GM06990 (cell line): ENCODE measurements around the gene KRT24.

Source experiments
- DNase-seq: peaks from one replicate; pipeline ENCODE4 v3.0.0-alpha.2; 2011; ENCODE audit not compliant: insufficient read length; ENCODE audit errors: extremely low read depth
- H3K27me3 ChIP-seq: replicated peaks from 2 replicates; pipeline ENCODE4 v1.6.0; 2011; ENCODE audit warnings: low read length; ENCODE audit not compliant: control insufficient read depth, insufficient read depth
- H3K36me3 ChIP-seq: 2 replicates; pipeline ENCODE4 v1.5.1; 2011; ENCODE audit warnings: low read length; ENCODE audit not compliant: control insufficient read depth, insufficient read depth
- H3K4me3 ChIP-seq: replicated peaks from 2 replicates; pipeline ENCODE4 v1.5.1; 2011; ENCODE audit warnings: low read depth, mild to moderate bottlenecking, control low read depth, low read length
- TF ChIP-seq, protein P1 (sequence below): IDR thresholded peaks from 2 replicates; pipeline ENCODE4 v1.5.1; 2011; ENCODE audit warnings: low read length, control low read depth, mild to moderate bottlenecking, inconsistent platforms; ENCODE audit not compliant: insufficient read depth, poor library complexity, severe bottlenecking

KRT24 gene

DNA sequence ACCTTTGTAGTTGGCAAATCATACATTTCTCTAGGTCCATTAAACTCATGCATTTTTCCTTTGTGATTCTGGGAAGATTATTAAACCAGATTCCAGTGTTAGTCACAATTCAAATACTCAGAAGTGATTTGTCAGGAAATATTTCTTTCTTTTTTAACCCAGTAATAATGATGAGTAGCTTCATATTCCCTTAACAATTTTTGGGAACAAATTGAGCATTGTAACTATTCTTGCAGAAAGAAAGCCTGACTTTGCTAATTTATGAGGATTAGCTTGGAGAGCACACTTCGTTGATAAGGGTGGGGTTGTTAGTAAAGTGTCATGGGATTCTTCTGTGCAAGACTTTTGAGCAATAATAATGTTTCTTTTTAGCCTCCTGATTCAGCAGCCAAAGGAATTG, 18.7 kb upstream of the KRT24 start:
- no peak overlapping the region for H3K4me3 ChIP-seq
- DNase-seq, result no peak
- TF ChIP-seq, protein P1, sequence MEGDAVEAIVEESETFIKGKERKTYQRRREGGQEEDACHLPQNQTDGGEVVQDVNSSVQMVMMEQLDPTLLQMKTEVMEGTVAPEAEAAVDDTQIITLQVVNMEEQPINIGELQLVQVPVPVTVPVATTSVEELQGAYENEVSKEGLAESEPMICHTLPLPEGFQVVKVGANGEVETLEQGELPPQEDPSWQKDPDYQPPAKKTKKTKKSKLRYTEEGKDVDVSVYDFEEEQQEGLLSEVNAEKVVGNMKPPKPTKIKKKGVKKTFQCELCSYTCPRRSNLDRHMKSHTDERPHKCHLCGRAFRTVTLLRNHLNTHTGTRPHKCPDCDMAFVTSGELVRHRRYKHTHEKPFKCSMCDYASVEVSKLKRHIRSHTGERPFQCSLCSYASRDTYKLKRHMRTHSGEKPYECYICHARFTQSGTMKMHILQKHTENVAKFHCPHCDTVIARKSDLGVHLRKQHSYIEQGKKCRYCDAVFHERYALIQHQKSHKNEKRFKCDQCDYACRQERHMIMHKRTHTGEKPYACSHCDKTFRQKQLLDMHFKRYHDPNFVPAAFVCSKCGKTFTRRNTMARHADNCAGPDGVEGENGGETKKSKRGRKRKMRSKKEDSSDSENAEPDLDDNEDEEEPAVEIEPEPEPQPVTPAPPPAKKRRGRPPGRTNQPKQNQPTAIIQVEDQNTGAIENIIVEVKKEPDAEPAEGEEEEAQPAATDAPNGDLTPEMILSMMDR, result no peak
- no peaks in the 10 kb centered on the region for H3K36me3 ChIP-seq
- H3K27me3 ChIP-seq, result peaks cover 1% of the 10 kb centered on the region; the same call in 1 of the 2 replicates

DNA sequence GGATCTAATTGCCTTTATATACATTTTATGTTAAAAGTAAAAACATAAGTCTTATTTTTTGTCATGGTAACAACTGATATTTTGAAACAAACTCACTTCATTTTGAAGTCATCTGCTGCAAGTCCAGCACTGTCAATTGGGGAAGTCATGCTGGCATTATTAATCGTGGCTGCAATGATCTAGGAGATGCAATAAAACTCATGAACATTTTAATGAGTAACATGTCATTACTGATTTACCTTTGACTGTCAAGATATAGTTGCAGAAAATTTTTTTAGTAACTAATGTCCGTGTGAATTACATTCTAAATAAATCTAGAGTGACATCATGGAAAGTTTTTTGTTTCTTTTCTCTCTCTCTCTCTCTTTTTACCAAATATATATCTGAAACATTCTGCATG, 17.3 kb upstream of the KRT24 start:
- peaks cover 1% of the 10 kb centered on the region; the same call in 1 of the 2 replicates for H3K27me3 ChIP-seq
- DNase-seq, result no peak
- no peak overlapping the region for H3K4me3 ChIP-seq
- H3K36me3 ChIP-seq, result no peaks in the 10 kb centered on the region
- TF ChIP-seq, protein P1, result no peak

DNA sequence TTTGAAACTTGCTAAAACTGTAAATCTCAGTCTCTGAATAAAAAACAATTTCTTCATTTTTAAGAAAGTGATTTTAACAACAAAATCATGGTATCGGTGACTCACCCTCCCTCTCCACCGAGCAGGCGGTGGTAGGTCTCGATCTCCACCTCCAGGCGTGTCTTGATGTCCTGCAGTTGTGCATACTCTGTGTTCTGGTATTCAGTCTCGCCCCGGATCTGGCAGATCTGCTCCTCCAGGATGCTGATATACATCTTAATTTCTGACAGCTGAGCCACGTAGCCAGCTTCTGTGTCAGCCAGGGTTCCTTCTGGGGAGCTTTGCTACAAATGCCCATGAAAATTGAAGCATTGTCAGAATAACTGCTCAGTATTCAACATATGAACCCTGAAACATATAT, 15.4 kb upstream of the KRT24 start:
- TF ChIP-seq, protein P1, result no peak
- H3K36me3 ChIP-seq, result no peaks in the 10 kb centered on the region
- H3K27me3 ChIP-seq, result peaks cover 1% of the 10 kb centered on the region
- DNase-seq, result no peak
- H3K4me3 ChIP-seq, result no peak overlapping the region

DNA sequence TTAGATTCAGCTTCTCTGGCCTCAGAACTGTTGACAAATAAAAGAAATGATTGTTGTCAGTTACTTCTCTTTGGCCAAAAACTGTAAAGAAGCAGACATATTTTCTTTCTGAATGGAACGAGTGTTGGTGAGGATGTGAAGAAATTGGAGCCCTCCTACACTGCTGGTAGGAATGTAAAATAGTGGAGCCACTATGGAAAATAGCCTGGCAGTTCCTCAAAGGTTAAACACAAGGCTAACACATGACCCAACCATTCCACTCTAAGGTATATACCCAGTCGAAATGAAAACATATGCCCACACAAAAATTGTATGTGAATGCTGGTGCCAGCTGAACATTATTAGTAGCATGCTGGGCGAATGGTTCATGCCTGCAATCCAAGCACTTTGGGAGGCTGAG, 14.2 kb upstream of the KRT24 start:
- H3K27me3 ChIP-seq, result peaks cover 1% of the 10 kb centered on the region
- no peaks in the 10 kb centered on the region for H3K36me3 ChIP-seq
- TF ChIP-seq, protein P1, result no peak
- no peak for DNase-seq
- H3K4me3 ChIP-seq, result no peak overlapping the region

DNA sequence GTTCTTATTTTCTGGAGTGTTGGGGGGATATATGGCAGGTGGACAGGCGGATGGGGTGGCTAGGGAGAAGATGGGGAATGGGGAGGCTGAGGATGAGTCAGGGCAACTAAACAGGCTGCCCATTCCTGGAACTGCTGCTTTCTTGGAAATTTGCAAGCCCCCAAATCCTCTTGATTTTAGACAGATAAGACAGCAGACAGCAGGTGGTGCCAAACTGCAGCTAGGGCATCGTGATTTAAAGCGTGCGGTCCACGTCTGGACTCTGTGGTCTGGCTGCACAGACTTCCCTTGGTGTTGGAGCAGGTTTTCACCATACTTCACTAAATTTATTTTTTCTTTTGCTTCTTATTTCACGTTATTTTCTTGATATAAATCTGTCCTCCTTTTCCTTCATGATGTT, 10.9 kb upstream of the KRT24 start:
- no peak for DNase-seq
- TF ChIP-seq, protein P1, result peak; percentile 12
- H3K27me3 ChIP-seq, result no peaks in the 10 kb centered on the region; the same call in 1 of the 2 replicates
- H3K4me3 ChIP-seq, result no peak overlapping the region
- no peaks in the 10 kb centered on the region for H3K36me3 ChIP-seq

DNA sequence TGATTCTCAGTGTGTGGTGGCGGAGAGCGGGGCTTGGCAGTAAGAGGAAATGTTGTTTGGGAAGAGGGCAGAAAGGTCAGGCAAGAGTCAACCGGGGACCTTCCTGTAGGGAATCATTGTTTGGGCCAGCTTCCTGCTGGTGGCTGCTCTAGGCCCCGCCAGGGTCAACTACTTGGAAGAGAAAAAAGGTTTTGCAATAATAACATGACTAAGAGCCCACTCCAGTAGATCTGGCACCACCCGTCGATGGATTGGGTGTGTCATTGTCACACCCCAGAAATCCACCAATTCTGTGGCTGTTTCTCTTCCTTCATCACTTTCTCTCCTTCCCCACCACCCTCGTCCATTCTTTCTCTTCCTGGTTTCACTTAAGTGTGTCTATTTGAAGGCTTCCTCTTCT, 4.2 kb upstream of the KRT24 start:
- no peaks in the 10 kb centered on the region for H3K36me3 ChIP-seq

More for the DNA sequence above, 4.2 kb upstream of the KRT24 start:
- Histone ChIP-seq H3K27me3 (no peaks in the 10 kb centered on the region; the same call in 1 of the 2 replicates), H3K4me3 (no peak overlapping the region)
- TF ChIP-seq, protein P1, result no peak
- no peak for DNase-seq
